Measurements from ENCODE around the gene FUT1. TPM values are rescaled to one million over a fixed set of nuclear protein-coding genes. Genes with fewer than 3 reads are reported as not detected.

The FUT1 gene
- total RNA-seq, 1 donor: under 0.01 TPM

DNA sequence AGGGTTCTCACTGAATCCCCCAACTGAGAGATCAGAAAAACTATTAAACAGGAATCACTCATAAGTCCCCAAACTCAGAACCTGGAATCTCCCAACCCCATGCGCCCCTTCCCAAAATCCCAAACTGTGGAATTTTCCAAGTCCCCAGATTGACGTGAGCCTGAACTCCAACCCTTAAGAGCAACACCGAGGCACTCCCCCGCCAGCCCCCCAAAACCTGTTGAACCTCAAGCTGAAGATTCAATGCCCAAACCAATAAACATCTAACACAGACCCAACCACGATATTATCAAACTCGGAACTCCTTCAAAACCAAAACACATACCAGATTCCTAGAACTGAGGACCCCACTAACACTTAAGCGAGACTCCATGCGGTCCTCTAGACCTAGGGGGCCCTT lies 6.3 kb downstream of the FUT1 start:
- DNase-seq (ENCODE audit: low read depth): no peak

DNA sequence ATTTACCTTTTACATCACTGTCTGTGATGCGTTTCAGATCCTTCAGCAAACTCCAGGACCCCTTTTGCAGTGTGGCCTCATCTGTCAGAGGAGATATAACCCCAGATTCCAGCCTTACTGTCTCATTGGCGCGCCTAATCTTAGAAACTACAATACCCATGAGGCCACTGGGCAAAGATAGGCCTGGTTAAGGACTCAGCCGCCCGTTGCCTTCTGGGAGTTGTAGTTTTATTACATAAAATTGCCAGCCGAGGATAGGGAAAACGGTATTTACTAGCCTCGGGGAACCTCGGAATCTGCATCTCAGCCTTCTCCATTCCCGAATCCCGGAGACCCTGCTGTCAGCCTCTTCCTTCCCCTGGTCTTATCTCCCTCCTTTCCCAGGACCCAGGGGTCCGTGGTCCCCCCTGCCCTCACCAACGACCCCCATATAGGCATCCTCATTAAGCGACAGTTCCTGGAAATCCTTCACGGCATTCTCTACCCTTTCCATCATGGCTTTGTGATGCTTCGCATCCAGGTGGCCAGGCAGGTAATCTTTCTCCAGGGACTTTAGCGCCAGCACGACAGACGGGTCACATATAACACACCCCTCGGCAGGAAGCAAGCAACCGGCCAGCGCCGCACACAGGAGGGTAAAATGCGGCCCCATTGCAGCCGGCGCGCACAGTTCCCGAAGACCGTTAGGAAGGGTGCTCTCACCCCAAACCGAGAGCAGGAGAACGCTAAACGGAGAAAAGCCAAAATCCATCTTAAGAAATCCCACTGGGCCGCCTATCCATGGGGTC lies 7.0 kb downstream of the FUT1 start:
- TF ChIP-seq, protein P1, sequence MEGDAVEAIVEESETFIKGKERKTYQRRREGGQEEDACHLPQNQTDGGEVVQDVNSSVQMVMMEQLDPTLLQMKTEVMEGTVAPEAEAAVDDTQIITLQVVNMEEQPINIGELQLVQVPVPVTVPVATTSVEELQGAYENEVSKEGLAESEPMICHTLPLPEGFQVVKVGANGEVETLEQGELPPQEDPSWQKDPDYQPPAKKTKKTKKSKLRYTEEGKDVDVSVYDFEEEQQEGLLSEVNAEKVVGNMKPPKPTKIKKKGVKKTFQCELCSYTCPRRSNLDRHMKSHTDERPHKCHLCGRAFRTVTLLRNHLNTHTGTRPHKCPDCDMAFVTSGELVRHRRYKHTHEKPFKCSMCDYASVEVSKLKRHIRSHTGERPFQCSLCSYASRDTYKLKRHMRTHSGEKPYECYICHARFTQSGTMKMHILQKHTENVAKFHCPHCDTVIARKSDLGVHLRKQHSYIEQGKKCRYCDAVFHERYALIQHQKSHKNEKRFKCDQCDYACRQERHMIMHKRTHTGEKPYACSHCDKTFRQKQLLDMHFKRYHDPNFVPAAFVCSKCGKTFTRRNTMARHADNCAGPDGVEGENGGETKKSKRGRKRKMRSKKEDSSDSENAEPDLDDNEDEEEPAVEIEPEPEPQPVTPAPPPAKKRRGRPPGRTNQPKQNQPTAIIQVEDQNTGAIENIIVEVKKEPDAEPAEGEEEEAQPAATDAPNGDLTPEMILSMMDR (IDR thresholded peaks at IDR 0.05; ENCODE audit: insufficient read depth, low read depth, low read length): no peak
- DNase-seq (ENCODE audit: low read depth): peak; percentile 66
- H3K4me3 ChIP-seq (ENCODE audit: low read depth, low read length): no peak overlapping the region

More for the DNA sequence above, 6.3 kb downstream of the FUT1 start:
- TF ChIP-seq, protein P1 (IDR thresholded peaks at IDR 0.05; ENCODE audit: insufficient read depth, low read depth, low read length): no peak
- no peak overlapping the region for H3K4me3 ChIP-seq (ENCODE audit: low read depth, low read length)

DNA sequence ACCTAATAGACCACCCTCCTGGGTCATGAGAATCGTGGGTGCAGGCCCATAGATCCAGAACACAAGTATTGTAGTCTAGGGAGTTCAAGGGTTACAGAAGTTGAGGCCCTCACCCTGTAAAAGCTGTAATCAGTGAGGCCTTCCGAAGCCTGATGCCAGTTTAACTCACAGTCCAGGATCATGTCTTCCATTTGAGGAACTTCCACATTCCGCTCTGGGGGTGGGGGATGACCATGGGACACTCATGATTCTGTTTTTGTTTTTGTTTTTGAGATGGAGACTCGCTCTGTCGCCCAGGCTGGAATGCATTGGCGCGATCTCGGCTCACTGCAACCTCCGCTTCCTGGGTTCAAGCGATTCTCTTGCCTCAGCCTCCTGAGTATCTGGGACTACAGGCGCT lies 10.3 kb downstream of the FUT1 start:
- no peak overlapping the region for H3K4me3 ChIP-seq (ENCODE audit: low read depth, low read length)
- TF ChIP-seq, protein P1 (IDR thresholded peaks at IDR 0.05; ENCODE audit: insufficient read depth, low read depth, low read length): no peak
- DNase-seq (ENCODE audit: low read depth): no peak

DNA sequence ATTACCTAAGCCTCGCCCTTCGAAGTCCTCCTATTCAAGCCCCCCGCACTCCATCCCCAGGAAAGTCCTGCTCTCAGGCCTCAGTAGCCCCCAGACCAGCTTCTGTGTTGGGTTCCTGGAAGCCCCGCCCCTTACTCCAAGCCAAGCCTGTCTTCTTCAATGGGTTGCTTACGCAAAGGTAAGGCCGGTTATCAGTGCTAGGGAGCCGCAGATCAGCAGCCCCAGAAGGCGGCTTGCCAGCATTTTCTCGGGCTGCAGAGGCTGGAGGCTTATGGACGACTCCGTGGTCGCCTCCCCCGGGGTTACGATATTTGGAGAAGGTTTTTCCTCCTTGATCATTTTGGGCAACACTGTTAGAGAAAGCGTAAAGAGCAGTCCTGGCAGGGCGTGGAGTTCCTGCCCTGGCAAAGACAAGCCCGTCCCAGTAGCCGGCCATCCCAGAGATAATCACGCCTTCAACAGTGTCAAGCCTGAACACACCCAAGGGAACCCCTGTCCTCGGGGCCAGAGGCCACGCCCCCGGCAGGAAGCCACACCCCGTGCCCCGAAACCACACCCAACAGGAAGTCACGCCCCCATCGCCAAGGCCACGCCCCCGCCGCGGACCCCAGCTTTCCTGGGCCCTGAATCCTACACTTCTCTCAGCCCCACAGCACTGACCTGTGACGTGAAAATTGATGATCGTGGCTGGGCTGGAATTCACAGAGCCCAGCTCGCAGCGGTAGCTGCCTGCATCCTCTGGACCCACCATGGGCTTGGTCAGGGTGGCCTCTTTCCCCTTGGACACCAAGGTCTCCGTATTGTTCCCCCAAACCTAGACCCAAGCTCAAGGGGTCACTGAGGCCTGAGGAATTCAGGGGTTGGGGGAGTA lies 11.1 kb downstream of the FUT1 start:
- no peak overlapping the region for H3K4me3 ChIP-seq (ENCODE audit: low read depth, low read length)
- no peak for DNase-seq (ENCODE audit: low read depth)
- TF ChIP-seq, protein P1 (IDR thresholded peaks at IDR 0.05; ENCODE audit: insufficient read depth, low read depth, low read length): no peak

DNA sequence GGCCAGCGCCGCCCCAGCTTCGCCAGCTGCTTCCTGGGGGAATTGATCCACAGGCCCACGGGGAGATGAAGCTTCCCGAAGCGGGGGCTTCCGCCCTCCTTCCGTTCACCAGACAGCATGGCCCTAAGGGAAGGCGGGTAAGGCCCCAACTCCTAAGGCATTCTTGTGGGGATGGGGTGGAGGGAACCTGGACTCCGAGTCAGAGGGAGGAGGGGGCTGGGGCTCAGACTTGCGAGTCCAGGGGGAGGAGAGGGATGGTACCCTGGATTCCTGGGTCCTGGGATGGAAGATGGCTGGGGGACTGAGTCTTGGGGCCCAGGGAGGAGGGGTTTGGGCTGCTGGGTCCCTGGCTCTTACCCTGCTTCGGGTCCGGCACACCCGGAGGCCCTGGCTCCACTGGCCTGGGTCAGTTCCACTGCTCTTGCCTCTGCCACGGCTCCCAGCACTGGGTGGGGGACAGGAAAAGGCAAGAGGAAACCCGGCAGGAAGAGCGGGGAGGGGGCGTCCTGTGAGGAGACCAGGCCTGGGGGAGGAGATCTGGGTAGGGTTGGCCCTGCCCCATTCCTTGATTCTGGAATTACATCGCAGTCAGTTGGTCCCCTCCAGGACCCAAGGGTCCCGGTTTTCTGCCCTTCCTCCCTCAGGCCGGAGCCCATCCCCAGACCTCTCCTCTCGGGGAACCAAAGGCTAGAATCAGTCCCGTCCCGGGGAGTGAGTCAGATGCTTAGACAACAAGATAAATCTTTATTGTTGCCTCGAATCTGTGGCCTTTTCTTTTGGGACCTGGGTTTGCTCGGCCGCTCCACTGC lies 12.1 kb downstream of the FUT1 start, which contains the start of gene RASIP1:
Gene RASIP1 (minus strand): TSS at position 447 of the 809 bp plus-strand sequence. CDS start 328 bp downstream, at position 119.
- H3K4me3 ChIP-seq (ENCODE audit: low read depth, low read length): no peak within 1 kb of the TSS
- TF ChIP-seq, protein P1 (IDR thresholded peaks at IDR 0.05; ENCODE audit: insufficient read depth, low read depth, low read length): no peak
- no peak for DNase-seq (ENCODE audit: low read depth)

Measured in fibroblast of villous mesenchyme (primary cell).